PFSK-1 (cell line): ENCODE measurements around the gene IL19.

Experiments used
- FOXP2 ChIP-seq: optimal IDR thresholded peaks from 2 replicates; pipeline ENCODE3; 2011; ENCODE audit warnings: borderline replicate concordance, control low read depth, inconsistent platforms; ENCODE audit not compliant: insufficient read depth; ENCODE audit errors: extremely low read length, extremely low read depth
- POLR2AphosphoS5 ChIP-seq: IDR thresholded peaks from 2 replicates; pipeline ENCODE4 v1.6.1; 2012; ENCODE audit warnings: low read depth, mild to moderate bottlenecking, control low read depth, low read length, moderate library complexity
- SIN3A ChIP-seq: IDR thresholded peaks from 2 replicates; pipeline ENCODE4 v1.6.1; 2012; ENCODE audit warnings: mild to moderate bottlenecking, low read length, moderate library complexity, borderline replicate concordance; ENCODE audit not compliant: insufficient read depth
- TAF1 ChIP-seq: IDR thresholded peaks from 2 replicates; pipeline ENCODE4 v1.6.1; 2012; ENCODE audit warnings: low read length, control low read depth, borderline replicate concordance; ENCODE audit not compliant: insufficient read depth
- TF ChIP-seq, protein P1 (sequence below), 2 experiments: IDR thresholded peaks; 2 replicates each; pipeline versions ENCODE4 v1.6.1 to v1.8.0; 2011 to 2012; ENCODE audit warnings: low read depth in 2 of 2, low read length in 2 of 2, control low read depth in 1 of 2, inconsistent platforms in 1 of 2, mild to moderate bottlenecking in 1 of 2, moderate library complexity in 1 of 2; ENCODE audit not compliant: insufficient read depth in 1 of 2

IL19 gene

DNA sequence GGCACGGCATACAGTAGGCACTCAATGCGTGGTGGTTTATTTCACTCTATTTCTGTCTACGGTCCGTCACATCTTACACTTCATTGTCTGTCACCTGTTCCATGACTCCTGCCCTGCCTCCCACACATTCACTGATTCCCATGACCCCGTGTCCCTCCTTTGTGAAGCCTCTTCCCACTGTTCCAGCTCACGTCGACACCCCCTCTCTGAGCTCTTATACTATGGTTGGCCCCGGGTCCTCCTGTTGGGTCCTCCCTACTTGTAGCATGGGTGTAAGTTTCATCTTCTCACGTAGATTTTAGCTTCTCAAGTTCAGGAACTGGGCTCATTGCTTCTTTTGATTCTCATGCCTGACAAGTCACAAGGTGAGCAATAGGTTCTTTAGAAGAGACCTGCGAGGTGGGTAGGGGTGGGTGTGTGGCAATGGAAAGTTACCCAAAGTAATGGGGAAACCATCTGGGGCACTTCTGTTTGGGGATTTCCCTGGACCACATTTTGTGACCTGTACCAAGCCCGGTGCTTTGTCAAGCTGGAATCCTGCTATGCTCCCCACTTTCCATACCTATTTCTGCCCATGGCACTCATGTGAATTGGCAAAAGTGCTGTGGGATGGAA lies 23.8 kb downstream of the IL19 start:
- no peak for TF ChIP-seq POLR2AphosphoS5
- TF ChIP-seq, protein P1, sequence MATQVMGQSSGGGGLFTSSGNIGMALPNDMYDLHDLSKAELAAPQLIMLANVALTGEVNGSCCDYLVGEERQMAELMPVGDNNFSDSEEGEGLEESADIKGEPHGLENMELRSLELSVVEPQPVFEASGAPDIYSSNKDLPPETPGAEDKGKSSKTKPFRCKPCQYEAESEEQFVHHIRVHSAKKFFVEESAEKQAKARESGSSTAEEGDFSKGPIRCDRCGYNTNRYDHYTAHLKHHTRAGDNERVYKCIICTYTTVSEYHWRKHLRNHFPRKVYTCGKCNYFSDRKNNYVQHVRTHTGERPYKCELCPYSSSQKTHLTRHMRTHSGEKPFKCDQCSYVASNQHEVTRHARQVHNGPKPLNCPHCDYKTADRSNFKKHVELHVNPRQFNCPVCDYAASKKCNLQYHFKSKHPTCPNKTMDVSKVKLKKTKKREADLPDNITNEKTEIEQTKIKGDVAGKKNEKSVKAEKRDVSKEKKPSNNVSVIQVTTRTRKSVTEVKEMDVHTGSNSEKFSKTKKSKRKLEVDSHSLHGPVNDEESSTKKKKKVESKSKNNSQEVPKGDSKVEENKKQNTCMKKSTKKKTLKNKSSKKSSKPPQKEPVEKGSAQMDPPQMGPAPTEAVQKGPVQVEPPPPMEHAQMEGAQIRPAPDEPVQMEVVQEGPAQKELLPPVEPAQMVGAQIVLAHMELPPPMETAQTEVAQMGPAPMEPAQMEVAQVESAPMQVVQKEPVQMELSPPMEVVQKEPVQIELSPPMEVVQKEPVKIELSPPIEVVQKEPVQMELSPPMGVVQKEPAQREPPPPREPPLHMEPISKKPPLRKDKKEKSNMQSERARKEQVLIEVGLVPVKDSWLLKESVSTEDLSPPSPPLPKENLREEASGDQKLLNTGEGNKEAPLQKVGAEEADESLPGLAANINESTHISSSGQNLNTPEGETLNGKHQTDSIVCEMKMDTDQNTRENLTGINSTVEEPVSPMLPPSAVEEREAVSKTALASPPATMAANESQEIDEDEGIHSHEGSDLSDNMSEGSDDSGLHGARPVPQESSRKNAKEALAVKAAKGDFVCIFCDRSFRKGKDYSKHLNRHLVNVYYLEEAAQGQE (IDR thresholded peaks at IDR 0.05; ENCODE audit: insufficient read depth in 1 of 2, low read depth in 2 of 2, low read length in 2 of 2): no peak
- no peak for TF ChIP-seq FOXP2
- TF ChIP-seq SIN3A: no peak
- TF ChIP-seq TAF1: no peak

DNA sequence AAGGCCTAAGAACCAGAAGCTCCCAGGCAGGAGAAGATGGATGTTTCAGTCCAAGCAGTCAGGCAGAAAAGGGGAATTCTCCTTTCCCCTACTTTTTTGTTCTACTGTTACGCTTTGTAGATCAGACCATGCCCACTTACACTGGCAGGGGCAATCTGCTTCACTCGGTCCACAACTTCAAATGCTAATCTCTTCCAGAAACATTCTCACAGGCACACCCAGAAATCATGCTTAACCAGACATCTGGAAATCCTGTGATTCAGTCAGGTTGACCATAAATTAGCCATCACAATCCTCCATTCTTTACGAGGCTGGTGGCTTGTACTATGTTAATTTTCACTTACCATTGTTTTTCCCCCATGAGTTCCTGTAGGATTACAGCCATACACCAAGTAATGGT lies 25.5 kb downstream of the IL19 start:
- TF ChIP-seq POLR2AphosphoS5: no peak
- no peak for TF ChIP-seq SIN3A
- TF ChIP-seq, protein P1 (IDR thresholded peaks at IDR 0.05; ENCODE audit: insufficient read depth in 1 of 2, low read depth in 2 of 2, low read length in 2 of 2): no peak
- TF ChIP-seq FOXP2: no peak
- TF ChIP-seq TAF1: no peak

DNA sequence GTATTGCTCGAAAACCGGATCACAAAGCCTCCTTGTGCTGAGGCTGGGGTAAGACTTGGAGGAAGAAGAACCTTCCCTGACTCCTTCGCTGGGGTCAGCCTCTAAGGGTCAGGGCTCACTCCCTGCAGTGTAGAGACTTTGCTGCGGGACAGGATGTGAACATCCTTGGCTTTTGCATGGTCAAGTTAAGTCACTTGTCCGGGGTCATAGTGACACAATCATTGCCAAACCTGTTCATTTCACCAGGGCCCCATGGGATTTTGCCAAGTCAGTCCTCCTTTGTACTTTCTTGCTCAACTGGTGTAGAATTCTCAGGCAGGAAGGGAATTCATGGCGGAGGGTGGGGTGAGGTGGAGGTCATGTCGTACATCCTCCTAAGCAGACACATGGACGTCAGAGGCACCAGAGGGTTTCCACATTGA lies 26.4 kb downstream of the IL19 start:
- TF ChIP-seq, protein P1 (IDR thresholded peaks at IDR 0.05; ENCODE audit: insufficient read depth in 1 of 2, low read depth in 2 of 2, low read length in 2 of 2): no peak
- TF ChIP-seq POLR2AphosphoS5 (no peak), FOXP2 (no peak), SIN3A (no peak), TAF1 (no peak)

DNA sequence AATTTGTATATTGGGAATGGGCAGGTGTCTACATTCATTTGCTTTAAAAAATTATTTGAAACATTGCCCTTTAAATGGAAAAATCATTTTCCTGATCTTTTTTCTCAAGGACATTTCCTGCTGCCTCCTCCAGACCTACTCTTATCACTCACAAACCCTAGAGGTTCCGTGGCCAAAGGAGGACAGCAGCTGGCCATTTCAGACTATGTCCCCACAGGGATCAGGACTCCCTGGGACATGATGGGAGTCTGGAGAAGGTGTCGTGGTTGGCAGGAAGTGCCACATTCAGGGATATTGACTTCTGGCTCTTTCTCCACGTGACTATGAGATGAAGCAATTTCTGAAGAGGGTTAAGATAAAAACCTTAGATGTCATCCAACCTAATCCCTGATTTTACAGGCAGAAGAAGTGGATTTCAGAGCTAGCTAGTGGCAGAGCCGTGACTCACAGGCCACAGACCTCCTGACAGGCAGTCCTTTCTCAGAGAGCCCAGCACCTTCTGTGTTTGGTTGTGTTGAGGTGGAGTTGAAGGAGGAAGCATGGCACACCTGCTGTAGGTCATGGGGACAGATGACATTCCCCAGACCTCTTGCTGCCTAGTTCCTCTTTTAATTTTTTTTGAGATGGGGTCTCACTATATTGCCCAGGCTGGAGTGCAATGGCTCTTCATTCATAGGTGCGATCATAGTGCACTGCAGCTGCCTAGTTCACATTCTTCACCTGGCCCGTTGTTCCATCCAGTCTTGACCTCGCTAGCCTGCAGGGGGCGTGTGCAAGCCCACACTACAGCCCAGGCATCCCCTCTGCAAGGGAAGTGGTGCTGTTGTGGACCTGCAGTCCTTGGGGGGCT lies 27.2 kb downstream of the IL19 start:
- TF ChIP-seq FOXP2 (no peak), TAF1 (no peak), SIN3A (no peak), POLR2AphosphoS5 (no peak)
- TF ChIP-seq, protein P1 (IDR thresholded peaks at IDR 0.05; ENCODE audit: insufficient read depth in 1 of 2, low read depth in 2 of 2, low read length in 2 of 2): no peak
